HCT116 (cell line): ENCODE measurements around the gene ZFP28.

Source experiments
- CEBPB ChIP-seq: IDR thresholded peaks from 2 replicates; pipeline ENCODE4 v1.6.1; 2012; ENCODE audit warnings: low read depth
- CTCF ChIP-seq, 3 experiments: fragments of 200-600 bp in 1 of 3; sonication (generic) in 1 of 3; IDR thresholded peaks in 2 of 3; conservative IDR thresholded peaks in 1 of 3; 2 replicates each; pipeline ENCODE4 v1.5.1; 2012 to 2017; ENCODE audit warnings: low read depth in 2 of 3, low read length in 2 of 3, antibody characterized with exemption in 1 of 3, borderline replicate concordance in 1 of 3, control low read depth in 1 of 3, mild to moderate bottlenecking in 1 of 3, mixed read lengths in 1 of 3, mixed run types in 1 of 3, moderate library complexity in 1 of 3; ENCODE audit not compliant: insufficient read depth in 1 of 3
- EZH2 ChIP-seq: fragments of 200-600 bp; sonication (generic); IDR thresholded peaks from 2 replicates; pipeline ENCODE4 v1.6.1; 2017; ENCODE audit warnings: antibody characterized with exemption, mixed run types
- EZH2phosphoT487 ChIP-seq: fragments of 200-600 bp; IDR thresholded peaks from 2 replicates; pipeline ENCODE4 v1.6.1; 2018; ENCODE audit warnings: antibody characterized with exemption, borderline replicate concordance
- JUND ChIP-seq: IDR thresholded peaks from 2 replicates; pipeline ENCODE4 v1.6.1; 2012
- POLR2A ChIP-seq: IDR thresholded peaks from 2 replicates; pipeline ENCODE4 v1.7.0; 2011; ENCODE audit warnings: borderline replicate concordance; ENCODE audit not compliant: insufficient read depth, insufficient read length; ENCODE audit errors: extremely low read depth
- POLR2AphosphoS5 ChIP-seq: IDR thresholded peaks from 2 replicates; pipeline ENCODE4 v1.6.1; 2011; ENCODE audit warnings: mild to moderate bottlenecking, low read depth, low read length, moderate library complexity
- RAD21 ChIP-seq: IDR thresholded peaks from 2 replicates; pipeline ENCODE4 v1.6.1; 2012; ENCODE audit warnings: low read depth, mild to moderate bottlenecking
- SRF ChIP-seq: IDR thresholded peaks from 2 replicates; pipeline ENCODE4 v1.6.1; 2012; ENCODE audit warnings: low read depth
- TCF7L2 ChIP-seq: IDR thresholded peaks from 2 replicates; pipeline ENCODE4 v1.7.0; 2011; ENCODE audit warnings: borderline replicate concordance, inconsistent platforms; ENCODE audit not compliant: insufficient read depth, insufficient read length; ENCODE audit errors: extremely low read depth
- YY1 ChIP-seq: IDR thresholded peaks from 2 replicates; pipeline ENCODE4 v1.6.1; 2011; ENCODE audit warnings: low read length, low read depth, moderate library complexity, mild to moderate bottlenecking; ENCODE audit not compliant: insufficient replicate concordance; ENCODE audit errors: extremely low read depth
- TF ChIP-seq, protein P1 (sequence below): IDR thresholded peaks from 2 replicates; pipeline ENCODE4 v1.6.1; 2012; ENCODE audit warnings: low read depth

DNA sequence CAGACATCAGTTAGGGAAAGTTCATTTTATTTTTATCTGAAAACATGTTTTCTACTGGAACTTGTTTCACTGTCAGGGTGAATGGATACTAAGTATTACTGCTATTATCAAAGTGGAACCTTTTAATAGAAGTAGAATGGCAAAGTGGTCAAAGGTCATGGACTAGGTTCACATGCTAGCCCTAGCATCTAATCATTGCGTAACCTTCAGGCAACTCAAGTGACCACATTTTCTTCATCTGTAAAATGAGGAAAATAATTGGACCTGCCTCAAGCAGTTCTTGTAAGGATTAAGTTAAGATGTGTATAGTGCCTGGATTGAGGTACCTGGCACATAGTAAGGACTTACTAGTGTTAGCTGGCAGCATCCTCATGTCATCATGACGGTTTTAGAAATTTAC is 5.0 kb downstream of the ZFP28 start:
- TF ChIP-seq CEBPB = no peak
- TF ChIP-seq CTCF (IDR thresholded peaks at IDR 0.05 in 2 of 3, conservative IDR thresholded peaks at IDR 0.05 in 1 of 3; ENCODE audit: borderline replicate concordance in 1 of 3, insufficient read depth in 1 of 3, low read depth in 2 of 3, low read length in 2 of 3) = no peak
- no peak for TF ChIP-seq EZH2phosphoT487
- TF ChIP-seq POLR2A = no peak
- no peak for TF ChIP-seq YY1
- no peak for TF ChIP-seq TCF7L2
- no peak for TF ChIP-seq RAD21
- TF ChIP-seq, protein P1, sequence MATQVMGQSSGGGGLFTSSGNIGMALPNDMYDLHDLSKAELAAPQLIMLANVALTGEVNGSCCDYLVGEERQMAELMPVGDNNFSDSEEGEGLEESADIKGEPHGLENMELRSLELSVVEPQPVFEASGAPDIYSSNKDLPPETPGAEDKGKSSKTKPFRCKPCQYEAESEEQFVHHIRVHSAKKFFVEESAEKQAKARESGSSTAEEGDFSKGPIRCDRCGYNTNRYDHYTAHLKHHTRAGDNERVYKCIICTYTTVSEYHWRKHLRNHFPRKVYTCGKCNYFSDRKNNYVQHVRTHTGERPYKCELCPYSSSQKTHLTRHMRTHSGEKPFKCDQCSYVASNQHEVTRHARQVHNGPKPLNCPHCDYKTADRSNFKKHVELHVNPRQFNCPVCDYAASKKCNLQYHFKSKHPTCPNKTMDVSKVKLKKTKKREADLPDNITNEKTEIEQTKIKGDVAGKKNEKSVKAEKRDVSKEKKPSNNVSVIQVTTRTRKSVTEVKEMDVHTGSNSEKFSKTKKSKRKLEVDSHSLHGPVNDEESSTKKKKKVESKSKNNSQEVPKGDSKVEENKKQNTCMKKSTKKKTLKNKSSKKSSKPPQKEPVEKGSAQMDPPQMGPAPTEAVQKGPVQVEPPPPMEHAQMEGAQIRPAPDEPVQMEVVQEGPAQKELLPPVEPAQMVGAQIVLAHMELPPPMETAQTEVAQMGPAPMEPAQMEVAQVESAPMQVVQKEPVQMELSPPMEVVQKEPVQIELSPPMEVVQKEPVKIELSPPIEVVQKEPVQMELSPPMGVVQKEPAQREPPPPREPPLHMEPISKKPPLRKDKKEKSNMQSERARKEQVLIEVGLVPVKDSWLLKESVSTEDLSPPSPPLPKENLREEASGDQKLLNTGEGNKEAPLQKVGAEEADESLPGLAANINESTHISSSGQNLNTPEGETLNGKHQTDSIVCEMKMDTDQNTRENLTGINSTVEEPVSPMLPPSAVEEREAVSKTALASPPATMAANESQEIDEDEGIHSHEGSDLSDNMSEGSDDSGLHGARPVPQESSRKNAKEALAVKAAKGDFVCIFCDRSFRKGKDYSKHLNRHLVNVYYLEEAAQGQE = no peak
- no peak for TF ChIP-seq JUND
- no peak for TF ChIP-seq SRF
- no peak for TF ChIP-seq EZH2
- TF ChIP-seq POLR2AphosphoS5 = no peak
